HEK293 (cell line): ENCODE data around the gene KMT2D.

Experiments
- CTCF ChIA-PET: fragments of 350-600 bp; formaldehyde crosslinking; extraction: SDS; loops from one replicate; lab custom pipeline; 2021; ENCODE audit warnings: antibody characterized with exemption; lab: Yijun Ruan, JAX
- POLR2A ChIA-PET: fragments of 300-600 bp; formaldehyde crosslinking; extraction: SDS; loops from one replicate; lab custom pipeline; 2020; ENCODE audit warnings: antibody characterized with exemption, inconsistent platforms; lab: Yijun Ruan, JAX
- H3K27ac ChIP-seq: fragments of 200-500 bp; sonication (Bioruptor generic); 2 replicates; pipeline ENCODE4 v1.5.1; 2014; ENCODE audit warnings: low read depth, low read length, control low read depth, inconsistent platforms; ENCODE audit errors: extremely low read depth
- H3K36me3 ChIP-seq, 2 experiments: fragments of 200-500 bp in 1 of 2; sonication (Bioruptor generic) in 1 of 2; 1 replicate in 1 of 2; 2 replicates in 1 of 2; pipeline ENCODE4 v1.5.1; 2014 to 2017; ENCODE audit warnings: inconsistent platforms in 2 of 2, low read length in 2 of 2; ENCODE audit not compliant: control insufficient read depth in 2 of 2, insufficient read depth in 1 of 2
- H3K4me1 ChIP-seq: fragments of 200-500 bp; sonication (Bioruptor generic); 2 replicates; pipeline ENCODE4 v1.5.1; 2014; ENCODE audit warnings: mild to moderate bottlenecking, low read length, inconsistent platforms; ENCODE audit not compliant: control insufficient read depth, insufficient read depth
- H3K4me3 ChIP-seq: 2 replicates; pipeline ENCODE4 v1.5.1; 2011; ENCODE audit warnings: low read depth, mild to moderate bottlenecking, control low read depth, low read length, moderate library complexity
- H3K9me3 ChIP-seq: fragments of 200-500 bp; sonication (Bioruptor generic); 2 replicates; pipeline ENCODE4 v1.5.1; 2014; ENCODE audit warnings: low read depth, low read length, inconsistent platforms; ENCODE audit not compliant: control insufficient read depth, insufficient read depth
- ELK4 ChIP-seq: IDR thresholded peaks from 2 replicates; pipeline ENCODE4 v1.6.1; 2011; ENCODE audit warnings: mild to moderate bottlenecking, low read depth, low read length, borderline replicate concordance
- HIC1 ChIP-seq: fragments of 450-650 bp; formaldehyde crosslinking; IDR thresholded peaks from 2 replicates; pipeline ENCODE4 v1.5.1; 2016; ENCODE audit warnings: missing biosample characterization, missing genetic modification characterization
- KLF17 ChIP-seq: fragments of 450-650 bp; formaldehyde crosslinking; IDR thresholded peaks from 2 replicates; pipeline ENCODE4 v1.5.1; 2016; ENCODE audit warnings: missing biosample characterization, missing genetic modification characterization
- TSHZ1 ChIP-seq: fragments of 450-650 bp; formaldehyde crosslinking; IDR thresholded peaks from 2 replicates; pipeline ENCODE4 v1.5.1; 2016; ENCODE audit warnings: missing biosample characterization, missing genetic modification characterization, borderline replicate concordance
- ZBTB26 ChIP-seq: fragments of 450-650 bp; formaldehyde crosslinking; optimal IDR thresholded peaks from 2 replicates; pipeline ENCODE3; 2016; ENCODE audit warnings: missing biosample characterization, mild to moderate bottlenecking, missing genetic modification characterization
- ZBTB48 ChIP-seq: fragments of 450-650 bp; formaldehyde crosslinking; IDR thresholded peaks from 2 replicates; pipeline ENCODE4 v1.5.1; 2016; ENCODE audit warnings: missing biosample characterization, missing genetic modification characterization
- ZFP3 ChIP-seq: fragments of 450-650 bp; formaldehyde crosslinking; IDR thresholded peaks from 2 replicates; pipeline ENCODE4 v1.5.1; 2016; ENCODE audit warnings: low read depth, missing biosample characterization, missing genetic modification characterization
- ZNF10 ChIP-seq: fragments of 450-650 bp; formaldehyde crosslinking; IDR thresholded peaks from 2 replicates; pipeline ENCODE4 v1.5.1; 2017; ENCODE audit warnings: missing biosample characterization, missing genetic modification characterization
- ZNF148 ChIP-seq: fragments of 450-650 bp; formaldehyde crosslinking; IDR thresholded peaks from 2 replicates; pipeline ENCODE4 v1.5.0; 2017; ENCODE audit warnings: missing biosample characterization, missing genetic modification characterization, borderline replicate concordance
- ZNF2 ChIP-seq: fragments of 450-650 bp; formaldehyde crosslinking; IDR thresholded peaks from 2 replicates; pipeline ENCODE4 v1.5.1; 2016; ENCODE audit warnings: missing biosample characterization, missing genetic modification characterization
- ZNF23 ChIP-seq: fragments of 450-650 bp; formaldehyde crosslinking; IDR thresholded peaks from 2 replicates; pipeline ENCODE4 v1.5.1; 2016; ENCODE audit warnings: missing biosample characterization, missing genetic modification characterization, borderline replicate concordance
- ZNF398 ChIP-seq: fragments of 450-650 bp; formaldehyde crosslinking; IDR thresholded peaks from 2 replicates; pipeline ENCODE4 v1.5.1; 2017; ENCODE audit warnings: missing biosample characterization, missing genetic modification characterization
- ZNF558 ChIP-seq: fragments of 450-650 bp; formaldehyde crosslinking; IDR thresholded peaks from 2 replicates; pipeline ENCODE4 v1.5.1; 2016; ENCODE audit warnings: missing biosample characterization, missing genetic modification characterization
- ZNF580 ChIP-seq: fragments of 450-650 bp; formaldehyde crosslinking; IDR thresholded peaks from 2 replicates; pipeline ENCODE4 v1.5.1; 2016; ENCODE audit warnings: missing biosample characterization, missing genetic modification characterization
- ZNF701 ChIP-seq: fragments of 450-650 bp; formaldehyde crosslinking; IDR thresholded peaks from 2 replicates; pipeline ENCODE4 v1.5.1; 2016; ENCODE audit warnings: missing biosample characterization, missing genetic modification characterization
- ZNF76 ChIP-seq: fragments of 450-650 bp; formaldehyde crosslinking; IDR thresholded peaks from 2 replicates; pipeline ENCODE4; 2016; ENCODE audit warnings: low read depth, missing biosample characterization, missing genetic modification characterization, borderline replicate concordance
- ZNF768 ChIP-seq: fragments of 450-650 bp; formaldehyde crosslinking; IDR thresholded peaks from 2 replicates; pipeline ENCODE4 v1.5.1; 2018; ENCODE audit warnings: missing biosample characterization, mild to moderate bottlenecking, missing genetic modification characterization

Gene KMT2D

GRCh38 chr12:49070971-49071370 is 10.4 kb upstream of the KMT2D start:
- POLR2A ChIA-PET = interaction anchor here (1.7 kb wide), 1 partner anchor 60 kb away, joined by 5 read pairs; the partner anchor contains the start of gene TUBA1B
- no peaks in the 10 kb centered on the region for H3K9me3 ChIP-seq
- H3K4me3 ChIP-seq = no peak overlapping the region
- TF ChIP-seq ZNF701 (no peak), ZNF768 (tag by site-specific recombination) (no peak), ZNF2 (tag by site-specific recombination) (no peak), ZNF10 (no peak), ZNF23 (no peak), ELK4 (no peak), ZFP3 (tag by site-specific recombination) (no peak)
- no peaks in the 10 kb centered on the region for H3K36me3 ChIP-seq
- no peak overlapping the region for H3K27ac ChIP-seq
- CTCF ChIA-PET = interaction anchor here (1.0 to 8.1 kb wide), 3 partner anchors 11 to 59 kb away, joined by 3 to 82 read pairs (median 4); no protein-coding TSS in a partner anchor
- peaks cover 4% of the 10 kb centered on the region for H3K4me1 ChIP-seq

GRCh38 chr12:49069507-49070346 is 9.1 kb upstream of the KMT2D start, which contains the start of gene RHEBL1:
Gene RHEBL1 (minus strand): TSS chr12:49069979. CDS start chr12:49069785, 194 bp downstream.
- Histone ChIP-seq H3K36me3 (no peaks in the 10 kb centered on the region), H3K4me3 (peak within 1 kb of the TSS; percentile 74), H3K9me3 (no peaks in the 10 kb centered on the region), H3K27ac (peak within 1 kb of the TSS; percentile 34; the same call in 1 of the 2 replicates), H3K4me1 (peaks cover 4% of the 10 kb centered on the region)
- CTCF ChIA-PET = interaction anchor here (0.6 to 9.2 kb wide), 14 partner anchors 12 to 651 kb away, joined by 3 to 111 read pairs (median 5); partner anchors contain the start of genes LMBR1L and TUBA1C
- POLR2A ChIA-PET = interaction anchor here (0.6 to 2.4 kb wide), 18 partner anchors 9 to 119 kb away, joined by 3 to 41 read pairs (median 4); partner anchors contain the start of genes ARF3, DHH, LMBR1L and PRKAG1
- TF ChIP-seq ZBTB26 (peak; percentile 94), KLF17 (tag by site-specific recombination) (no peak; the same call in 1 of the 2 replicates), ZNF398 (tag by site-specific recombination) (peak; percentile 48; the same call in 1 of the 2 replicates), ZNF148 (tag by site-specific recombination) (no peak), TSHZ1 (tag by site-specific recombination) (no peak), HIC1 (tag by site-specific recombination) (peak; percentile 79), ZNF23 (no peak), ZNF558 (tag by site-specific recombination) (no peak; the same call in 1 of the 2 replicates), ZNF580 (peak; percentile 46; the same call in 1 of the 2 replicates), ZNF76 (no peak; the same call in 1 of the 2 replicates), ZBTB48 (tag by site-specific recombination) (no peak; the same call in 1 of the 2 replicates)
